MCF 10A (cell line): ENCODE measurements around the gene PRDM1. TPM values are rescaled to one million over a fixed set of nuclear protein-coding genes. Genes with fewer than 3 reads are reported as not detected.

Experiments
- BruUV-seq: library from RNA; stranded (reverse); fragments of 400-500 nt; replicated peaks from 2 replicates; lab custom pipeline; 2021; lab: Mats Ljungman, UMichigan
- CTCF ChIA-PET: fragments of 300-600 bp; sonication (Branson Sonifier 250); formaldehyde crosslinking; extraction: SDS; loops from one replicate; lab custom pipeline; 2021; ENCODE audit warnings: antibody characterized with exemption, inconsistent platforms; lab: Yijun Ruan, JAX
- POLR2A ChIA-PET: fragments of 300-600, 350-650 bp; sonication (Branson Sonifier 250); formaldehyde crosslinking; extraction: SDS; loops from one replicate; lab custom pipeline; 2020; ENCODE audit warnings: antibody characterized with exemption, inconsistent platforms; lab: Yijun Ruan, JAX
- DNase-seq: peaks from one replicate; pipeline ENCODE4 v3.0.0-alpha.2; 2018; ENCODE audit not compliant: unreplicated experiment
- H3K27ac Mint-ChIP-seq: one replicate; pipeline ENCODE4 v1.8.0; 2022; ENCODE audit warnings: mild to moderate bottlenecking, low read depth, mixed read lengths; ENCODE audit not compliant: unreplicated experiment
- H3K27me3 Mint-ChIP-seq: one replicate; pipeline ENCODE4 v1.8.0; 2022; ENCODE audit warnings: mixed read lengths; ENCODE audit not compliant: insufficient read depth, unreplicated experiment
- H3K36me3 Mint-ChIP-seq: one replicate; pipeline ENCODE4 v1.8.0; 2022; ENCODE audit warnings: mild to moderate bottlenecking, moderate library complexity, mixed read lengths; ENCODE audit not compliant: insufficient read depth, unreplicated experiment
- H3K4me1 Mint-ChIP-seq: one replicate; pipeline ENCODE4 v1.8.0; 2022; ENCODE audit warnings: mixed read lengths; ENCODE audit not compliant: insufficient read depth, unreplicated experiment
- H3K4me3 Mint-ChIP-seq: one replicate; pipeline ENCODE4 v1.8.0; 2022; ENCODE audit warnings: mild to moderate bottlenecking, moderate library complexity, mixed read lengths; ENCODE audit not compliant: unreplicated experiment
- H3K9me3 Mint-ChIP-seq: one replicate; pipeline ENCODE4 v1.8.0; 2022; ENCODE audit warnings: mixed read lengths; ENCODE audit not compliant: unreplicated experiment
- CTCF ChIP-seq: fragments of 200-600 bp; IDR thresholded peaks from one replicate; pipeline ENCODE4 v1.8.0; 2022; ENCODE audit warnings: antibody characterized with exemption, mild to moderate bottlenecking; ENCODE audit not compliant: unreplicated experiment
- intact Hi-C: fragments of 100-400 bp; cut with micrococcal nuclease; formaldehyde crosslinking; loops from 2 replicates; pipeline ENCODE4 v1.14.1; 2022
- total RNA-seq: library from RNA; stranded (reverse); gene quantifications from 2 replicates; pipeline ENCODE4 v1.2.3, GENCODE V29; 2022

Gene PRDM1
- total RNA-seq, 1 experiment from 2014 or later: 13.1 TPM

- intact Hi-C loops: no loop called here
- H3K4me1 Mint-ChIP-seq: no peaks in the 10 kb centered on the region
- POLR2A ChIA-PET: no interaction called here
- CTCF ChIA-PET: interaction anchor here (1.4 kb wide), 1 partner anchor 11 kb away, joined by 4 read pairs; no protein-coding TSS in a partner anchor
- no peaks in the 10 kb centered on the region for H3K36me3 Mint-ChIP-seq
- no peak overlapping the region for H3K27ac Mint-ChIP-seq
- H3K27me3 Mint-ChIP-seq: no peaks in the 10 kb centered on the region
- no peak for TF ChIP-seq CTCF
- no TSS peak for BruUV-seq
- no peak for DNase-seq
- no peak overlapping the region for H3K4me3 Mint-ChIP-seq
- no peaks in the 10 kb centered on the region for H3K9me3 Mint-ChIP-seq
Observed at GRCh38 chr6:106152952-106153351, 66.8 kb downstream of the PRDM1 start.

GRCh38 chr6:106154326-106154725, 68.2 kb downstream of the PRDM1 start:
- no peaks in the 10 kb centered on the region for H3K9me3 Mint-ChIP-seq
- H3K36me3 Mint-ChIP-seq: no peaks in the 10 kb centered on the region
- H3K4me3 Mint-ChIP-seq: no peak overlapping the region
- H3K4me1 Mint-ChIP-seq: peaks cover 5% of the 10 kb centered on the region
- H3K27ac Mint-ChIP-seq: no peak overlapping the region
- ChIA-PET CTCF (interaction anchor here (0.6 kb wide), 1 partner anchor 24 kb away, joined by 3 read pairs; no protein-coding TSS in a partner anchor), POLR2A (no interaction called here)
- no peak for TF ChIP-seq CTCF
- no TSS peak for BruUV-seq
- no peaks in the 10 kb centered on the region for H3K27me3 Mint-ChIP-seq
- intact Hi-C loops: no loop called here
- no peak for DNase-seq

GRCh38 chr6:106155219-106155830, 69.2 kb downstream of the PRDM1 start:
- Mint-ChIP-seq H3K4me3 (no peak overlapping the region), H3K9me3 (no peaks in the 10 kb centered on the region), H3K27ac (no peak overlapping the region), H3K36me3 (no peaks in the 10 kb centered on the region), H3K4me1 (peaks cover 12% of the 10 kb centered on the region), H3K27me3 (no peaks in the 10 kb centered on the region)
- no peak for DNase-seq
- BruUV-seq: no TSS peak
- ChIA-PET POLR2A (interaction anchor here (0.6 kb wide), 1 partner anchor 103 kb away, joined by 3 read pairs; no protein-coding TSS in a partner anchor), CTCF (interaction anchor here (0.6 kb wide), 1 partner anchor 23 kb away, joined by 3 read pairs; no protein-coding TSS in a partner anchor)
- no peak for TF ChIP-seq CTCF
- intact Hi-C loops: no loop called here

GRCh38 chr6:106156413-106156812, 70.3 kb downstream of the PRDM1 start:
- Mint-ChIP-seq H3K4me3 (no peak overlapping the region), H3K27me3 (no peaks in the 10 kb centered on the region), H3K27ac (no peak overlapping the region), H3K36me3 (no peaks in the 10 kb centered on the region), H3K4me1 (peaks cover 12% of the 10 kb centered on the region), H3K9me3 (no peaks in the 10 kb centered on the region)
- intact Hi-C loops: no loop called here
- POLR2A ChIA-PET: interaction anchor here (1.4 kb wide), 1 partner anchor 13 kb away, joined by 3 read pairs; no protein-coding TSS in a partner anchor
- no peak for DNase-seq
- CTCF ChIA-PET: interaction anchor here (0.6 to 1.4 kb wide), 3 partner anchors 12 to 791 kb away, joined by 3 to 4 read pairs (median 3); no protein-coding TSS in a partner anchor
- no peak for TF ChIP-seq CTCF
- no TSS peak for BruUV-seq
